Medulla oblongata (tissue), 1 donor: ENCODE results near the gene SOCS3.

ENCODE experiments used
- DNase-seq: peaks from one replicate; pipeline ENCODE4 v3.0.0-alpha.2; 2015; ENCODE audit errors: extremely low spot score

Gene SOCS3

DNA sequence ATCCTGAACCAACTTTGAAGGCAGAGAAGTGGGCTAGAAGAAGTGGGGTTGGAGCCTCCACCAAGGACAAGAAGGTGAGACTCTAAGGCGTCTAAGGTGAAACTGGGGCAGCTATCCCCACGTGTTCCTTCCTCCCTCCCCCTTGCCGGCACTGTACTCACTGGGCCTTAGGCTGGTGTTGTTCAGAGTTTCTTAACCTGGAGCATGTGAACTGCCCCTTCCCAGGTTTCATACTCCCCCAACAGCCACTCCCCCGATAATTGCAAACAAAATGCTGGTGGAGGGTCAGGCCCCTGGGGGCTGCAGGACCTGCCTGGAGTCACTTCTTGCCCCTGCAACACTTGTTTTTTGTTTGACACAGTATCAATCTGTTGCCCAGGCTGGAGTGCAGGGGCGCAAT is 7.3 kb upstream of the SOCS3 start:
- DNase-seq, result no peak

DNA sequence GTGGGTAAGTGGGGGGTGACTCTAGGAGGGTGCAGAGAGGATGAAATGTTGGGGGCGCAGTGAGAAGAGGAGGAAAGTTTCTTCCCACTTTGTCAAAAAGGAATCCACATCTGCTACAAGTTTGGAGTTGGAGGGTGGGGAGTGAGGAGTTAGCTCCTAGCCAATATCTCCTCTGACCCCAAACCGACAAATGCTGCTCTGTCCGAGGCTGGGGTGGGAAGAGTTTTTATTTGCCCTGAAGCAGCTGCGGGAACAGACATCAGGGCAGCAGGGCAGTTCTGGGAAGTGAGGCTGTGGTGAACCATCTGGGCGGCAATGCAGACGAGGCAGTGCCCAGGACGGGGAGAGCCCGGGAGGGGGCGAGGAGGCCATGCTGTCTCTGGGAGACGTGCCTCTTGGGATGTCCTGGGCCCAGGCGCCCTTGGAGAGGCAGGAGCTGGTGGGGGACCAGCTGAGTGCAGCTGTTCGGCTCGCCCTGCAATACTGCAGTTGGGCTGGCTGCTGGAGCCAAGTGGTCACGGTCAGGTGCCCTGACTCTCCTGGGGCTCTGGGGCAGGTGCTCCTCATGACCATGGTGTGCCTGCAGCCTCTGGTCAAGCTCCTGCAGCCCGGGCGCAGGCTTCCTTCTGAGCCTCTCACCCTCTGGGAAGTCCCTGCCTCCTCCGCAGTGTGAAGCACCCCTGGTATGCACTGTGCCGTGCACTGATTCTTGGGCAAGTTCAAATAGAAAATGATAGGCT is 6.4 kb upstream of the SOCS3 start:
- no peak for DNase-seq

DNA sequence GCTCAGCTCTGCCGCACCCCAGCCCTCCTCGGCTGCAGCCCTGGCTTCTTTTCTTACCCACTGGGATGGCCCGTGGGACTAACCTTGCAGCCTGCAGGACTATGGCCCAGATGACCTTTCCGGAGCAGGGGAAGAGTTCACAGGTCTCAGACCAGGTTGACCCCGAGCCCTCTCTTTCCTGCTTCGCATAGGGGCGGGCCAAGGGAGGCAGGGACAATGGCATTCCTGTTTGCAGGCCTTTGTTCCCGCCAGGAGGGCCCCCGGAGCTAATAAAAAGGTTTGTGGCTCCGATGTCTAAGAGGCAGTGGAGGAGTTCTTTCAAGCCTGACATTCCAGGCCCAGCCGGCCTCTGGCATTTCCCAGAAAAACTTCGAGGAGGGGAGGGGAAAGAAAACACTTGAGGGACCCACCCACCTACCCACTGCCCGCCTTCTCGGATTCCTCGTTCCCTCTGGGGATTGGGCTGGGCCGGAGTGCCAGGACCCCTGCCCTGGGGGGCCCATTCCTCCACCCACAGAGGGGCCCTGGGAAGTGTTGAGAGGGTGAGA is 5.8 kb upstream of the SOCS3 start:
- DNase-seq, result no peak

DNA sequence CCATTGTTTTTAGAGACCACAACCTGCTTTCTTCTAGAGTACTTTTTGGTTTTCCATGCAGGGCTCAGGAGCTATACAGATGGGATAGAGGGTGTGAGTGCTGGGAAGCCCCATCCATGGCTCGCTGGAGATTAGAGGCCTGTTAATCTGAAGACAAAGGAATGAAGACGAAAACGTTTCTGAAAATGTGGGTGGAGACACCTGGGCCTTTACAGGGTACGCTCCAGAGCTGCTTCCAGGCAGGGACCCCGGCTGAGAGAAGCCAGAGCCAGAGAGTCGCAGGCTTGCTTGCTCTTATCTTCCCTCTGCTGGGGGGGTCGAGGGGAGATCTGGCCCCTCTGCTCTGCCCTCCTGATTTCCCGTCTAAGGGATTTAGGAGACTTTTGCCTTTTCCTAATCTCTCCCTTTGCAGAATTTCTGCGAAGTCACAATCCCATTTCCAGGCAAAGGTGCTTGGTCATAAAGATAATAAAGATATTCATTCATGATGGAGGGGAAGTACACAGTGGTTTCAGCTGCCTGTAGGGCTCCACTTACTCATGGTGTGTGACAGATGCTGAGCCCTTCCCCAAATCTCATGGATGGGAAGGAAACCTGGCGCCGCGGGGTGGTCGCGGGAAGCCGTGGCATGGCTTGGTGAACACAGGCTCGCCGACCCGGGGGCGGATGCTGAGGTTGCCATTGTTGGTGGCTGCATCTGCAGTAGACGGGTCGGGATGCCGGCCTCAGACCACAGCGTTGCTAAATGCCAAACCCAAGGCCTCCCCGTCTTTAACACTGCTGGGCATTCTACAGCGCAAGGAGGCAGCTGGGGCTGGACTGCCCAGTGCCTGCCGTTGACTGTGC is 4.8 kb upstream of the SOCS3 start:
- no peak for DNase-seq

- no peak for DNase-seq
Measured at GRCh38 chr17:78362671-78363070, 2.8 kb upstream of the SOCS3 start.

- DNase-seq, result no peak
Measured at GRCh38 chr17:78362232-78362631, 2.4 kb upstream of the SOCS3 start.

DNA sequence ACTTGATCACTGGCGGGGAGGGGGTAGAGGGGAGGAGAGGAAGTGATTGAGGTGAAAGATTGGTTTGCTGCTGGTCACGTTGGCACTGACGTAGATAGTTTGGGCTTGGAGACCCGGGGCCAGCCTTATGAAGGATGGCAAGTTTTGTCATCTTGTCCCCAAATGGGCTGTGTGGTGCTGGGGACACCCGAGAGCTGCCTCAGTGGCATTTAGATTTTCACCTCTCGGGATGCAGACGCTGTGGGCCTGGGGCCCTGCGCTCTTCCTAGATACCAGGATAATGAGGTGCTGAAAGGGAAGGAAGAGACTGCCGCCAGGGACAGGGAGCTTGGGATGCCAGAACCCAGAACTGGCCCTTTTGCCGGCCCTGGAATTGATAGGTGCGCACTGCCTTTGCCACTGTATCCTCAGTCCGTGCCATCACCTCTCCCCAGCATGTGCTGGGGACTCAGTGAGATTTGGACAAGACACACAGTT is 1.4 kb upstream of the SOCS3 start:
- DNase-seq, result no peak

DNA sequence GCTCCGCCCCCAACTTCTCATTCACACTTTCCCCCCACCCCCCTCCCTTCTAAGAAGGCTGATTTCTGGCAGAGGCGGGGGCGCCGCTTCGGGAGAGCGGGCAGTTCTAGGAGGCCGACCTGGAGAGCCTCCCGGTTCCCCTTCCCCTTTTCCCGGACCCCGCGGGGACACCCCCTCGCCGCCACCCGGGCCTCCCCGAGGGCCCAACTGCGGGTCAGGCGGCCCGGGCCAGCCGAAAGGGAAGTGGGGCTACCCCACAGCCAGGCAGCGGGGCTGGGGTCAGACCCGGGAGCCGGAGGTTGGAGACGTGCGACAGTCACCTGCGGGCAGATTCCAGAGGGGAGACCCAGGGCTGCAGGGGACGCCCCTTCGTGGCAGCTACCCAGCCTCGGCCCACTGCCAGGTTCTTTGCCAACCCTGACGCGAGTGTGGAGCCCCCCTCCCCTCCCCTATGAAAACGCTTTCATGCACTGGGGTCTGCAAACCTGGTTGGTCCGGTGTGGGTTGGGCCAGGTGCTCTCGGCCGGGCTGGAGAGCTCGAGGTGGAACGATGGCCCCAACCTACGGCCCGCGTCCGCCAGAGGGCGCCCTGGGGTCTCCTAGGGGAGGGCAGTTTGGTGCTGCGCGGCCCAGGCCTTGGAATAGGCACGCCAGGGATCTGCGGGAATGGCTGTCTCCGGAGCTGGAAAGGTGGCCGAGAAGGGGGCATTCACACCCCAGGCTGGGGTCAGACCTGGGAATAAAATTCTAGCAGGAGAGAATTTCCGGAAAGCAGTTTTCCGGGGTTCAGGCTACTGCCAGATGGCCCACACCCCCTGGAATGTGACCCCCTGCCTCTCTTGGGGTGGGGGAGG is 721 bp upstream of the SOCS3 start:
- DNase-seq, result peak; percentile 84

DNA sequence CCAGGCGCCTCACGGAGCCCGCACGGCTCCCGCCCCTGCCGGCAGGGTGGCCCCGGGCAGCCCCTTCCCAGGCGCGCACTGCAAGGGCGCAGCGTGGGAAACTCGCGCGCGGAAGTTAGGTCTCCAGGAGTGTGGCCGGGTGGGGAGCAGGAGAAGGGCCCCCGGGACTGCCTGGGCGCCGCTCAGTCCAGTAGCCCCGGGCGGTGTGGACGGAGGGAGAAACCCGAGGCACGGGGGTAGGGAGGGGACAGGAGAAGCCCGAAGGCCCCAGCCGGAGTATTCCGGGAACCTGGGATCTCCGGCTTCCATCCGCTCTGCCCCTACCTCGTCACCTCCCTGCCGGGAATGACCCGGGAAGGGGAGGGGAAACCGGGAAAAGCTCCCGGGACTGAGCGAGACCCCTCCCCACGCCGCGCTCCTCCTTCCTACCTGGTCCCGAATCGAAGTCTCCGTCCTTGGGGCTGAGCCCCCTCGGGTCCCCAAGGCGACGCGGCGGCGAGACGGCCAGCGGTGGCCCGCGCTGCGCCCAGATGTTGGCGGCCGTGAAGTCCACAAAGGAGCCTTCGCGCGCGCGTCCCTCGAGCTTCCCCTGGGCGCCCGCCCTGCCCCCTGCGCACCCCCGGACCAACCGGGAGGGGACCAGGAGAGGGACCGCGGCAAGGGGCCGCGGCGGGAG is 418 bp downstream of the SOCS3 start:
- DNase-seq, result no peak

GRCh38 chr17:78358538-78359320 is 1.1 kb downstream of the SOCS3 start:
- DNase-seq, result no peak

DNA sequence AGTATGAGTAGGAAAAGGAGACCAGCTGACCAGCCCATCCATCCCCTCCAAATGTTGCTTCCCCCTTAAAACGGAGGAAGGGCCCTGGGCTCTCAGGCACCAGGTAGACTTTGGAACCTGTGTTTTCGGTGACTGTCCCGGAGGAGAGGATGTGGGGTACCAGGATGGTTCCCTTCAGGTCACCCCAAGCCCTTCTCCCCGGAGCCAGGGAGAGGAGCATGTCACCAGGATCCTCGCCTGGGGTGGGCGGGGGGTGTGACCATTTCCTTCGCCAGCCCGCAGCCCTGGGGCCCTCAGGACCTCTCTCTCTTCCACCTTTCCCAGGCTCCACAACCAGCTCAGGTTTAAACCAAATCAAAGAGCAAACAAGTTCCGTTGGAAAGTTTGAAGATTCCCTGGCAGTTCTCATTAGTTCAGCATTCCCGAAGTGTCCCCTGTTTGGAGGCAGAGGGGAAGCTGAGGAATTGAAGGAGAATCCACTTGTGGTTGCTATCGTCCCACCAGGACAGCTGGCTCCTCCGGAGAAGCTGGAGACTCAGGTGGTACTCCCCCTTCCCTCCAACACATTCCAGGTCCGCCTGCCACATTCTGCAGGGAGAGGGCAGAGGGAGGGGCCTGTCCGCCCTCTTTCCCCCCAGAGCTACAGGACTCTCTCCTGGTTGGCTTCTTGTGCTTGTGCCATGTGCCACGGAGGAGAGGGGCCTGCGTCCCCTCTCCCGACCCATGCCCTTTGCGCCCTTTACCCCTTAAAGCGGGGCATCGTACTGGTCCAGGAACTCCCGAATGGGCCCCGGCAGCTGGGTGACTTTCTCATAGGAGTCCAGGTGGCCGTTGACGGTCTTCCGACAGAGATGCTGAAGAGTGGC is 2.0 kb downstream of the SOCS3 start:
- DNase-seq, result no peak

- DNase-seq, result peak; percentile 51
Measured at GRCh38 chr17:78357177-78357586, 2.7 kb downstream of the SOCS3 start.

- DNase-seq, result peak; percentile 59
Measured at GRCh38 chr17:78356101-78356713, 3.7 kb downstream of the SOCS3 start.

GRCh38 chr17:78355701-78356100 is 4.2 kb downstream of the SOCS3 start:
- no peak for DNase-seq

DNA sequence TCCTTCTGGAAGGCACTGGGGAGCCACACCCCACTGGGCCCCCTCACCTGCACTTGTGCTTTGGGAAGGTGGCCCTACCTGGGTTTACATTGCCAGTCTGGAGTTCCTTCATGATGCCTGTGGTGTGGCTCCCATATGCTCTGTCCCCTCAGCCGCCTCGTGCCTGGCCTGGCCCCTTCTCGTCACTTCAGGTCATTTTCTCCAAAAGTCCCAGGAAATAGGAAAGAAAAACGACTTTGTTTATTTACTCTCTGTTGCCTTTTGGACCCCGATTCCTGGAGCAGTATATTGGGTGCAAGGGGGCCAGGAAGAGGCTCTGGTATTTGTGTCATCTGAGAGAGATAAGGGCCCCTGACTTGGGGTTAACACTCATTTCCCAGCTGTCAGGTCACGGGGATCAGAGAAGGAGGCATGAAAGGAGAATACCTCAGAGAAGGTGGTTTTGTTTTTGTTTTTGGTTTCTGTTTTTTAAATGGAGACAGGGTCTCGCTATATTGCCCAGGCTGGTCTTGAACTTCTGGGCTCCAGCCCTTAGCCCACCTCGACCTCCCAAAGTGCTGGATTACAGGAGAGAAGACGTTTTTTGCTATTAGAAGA is 4.7 kb downstream of the SOCS3 start:
- no peak for DNase-seq

DNA sequence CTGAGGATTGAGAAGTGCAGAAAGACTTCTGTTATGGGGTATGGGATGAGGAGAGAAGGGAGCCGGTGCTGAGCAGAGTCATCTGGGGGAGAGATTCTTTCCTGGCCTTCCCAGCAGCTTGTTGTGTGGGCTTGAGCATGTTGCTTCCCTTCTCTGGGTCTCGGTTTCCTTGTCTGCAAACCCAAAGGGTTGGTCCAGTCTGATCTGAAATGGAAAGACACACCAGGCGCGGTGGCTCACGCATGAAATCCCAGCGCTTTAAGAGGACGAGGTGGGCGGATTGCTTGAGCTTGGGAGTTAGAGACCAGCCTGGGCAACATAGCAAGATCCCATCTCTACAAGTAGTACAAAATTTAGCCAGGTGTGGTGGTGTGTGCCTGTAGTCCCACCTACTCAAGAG is 6.0 kb downstream of the SOCS3 start:
- DNase-seq, result no peak

DNA sequence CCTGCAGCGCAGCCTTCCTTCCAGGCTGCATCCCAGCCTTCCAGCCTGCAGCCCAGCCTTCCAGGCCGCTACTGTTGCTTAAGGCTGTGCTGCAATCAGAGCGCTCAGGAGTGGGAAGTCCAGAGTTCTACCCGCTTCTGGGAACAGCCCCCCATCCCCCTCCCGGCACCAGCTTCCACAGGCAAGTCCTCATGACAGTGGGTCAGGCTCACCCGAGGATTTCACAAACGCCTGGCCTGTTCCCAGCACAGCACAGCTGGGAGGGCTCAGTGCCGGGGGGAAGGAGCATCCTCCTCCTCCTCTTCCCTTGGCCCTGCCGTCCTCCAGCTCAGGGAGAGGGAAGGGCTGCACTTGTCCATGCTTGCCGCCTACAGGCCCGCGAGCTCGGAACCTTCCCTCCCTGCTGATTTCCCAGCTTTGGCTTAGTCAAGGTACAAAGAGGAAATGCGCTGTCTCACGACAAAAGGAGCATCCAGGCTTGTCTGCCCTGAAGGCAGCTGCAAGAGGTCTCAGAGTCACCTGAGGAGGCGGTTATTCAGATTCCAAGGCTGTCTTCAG is 8.3 kb downstream of the SOCS3 start:
- peak; percentile 89 for DNase-seq
